Right lobe of liver (tissue), 6 donors: ENCODE results near the gene LANCL3. TPM values are rescaled to one million over a fixed set of nuclear protein-coding genes. Genes with fewer than 3 reads are reported as not detected.
A peak's percentile ranks its signal among the peaks of the same experiment; 100 is the strongest.

Source experiments
- ATAC-seq, 4 donors: fragments of 200-7000 bp; cut with Tn5 transposase; one replicate each; pipeline ENCODE4 v1.9.1; 2020; ENCODE audit warnings: mild to moderate bottlenecking in 4 of 4, moderate library complexity in 4 of 4
- DNase-seq, 3 donors: peaks; one replicate each; pipeline ENCODE4 v3.0.0-alpha.2; 2020
- H3K27ac ChIP-seq, 3 donors: fragments of 200-600 bp; one replicate each; pipeline ENCODE4 v1.8.0; 2022
- H3K27me3 ChIP-seq, 2 donors: fragments of 200-600 bp; one replicate each; pipeline ENCODE4 v1.8.0; 2022
- H3K36me3 ChIP-seq, 4 donors: fragments of 200-600 bp; sonication (generic) in 1 of 4; one replicate each; pipeline versions ENCODE4 v1.5.1 to v1.8.0; 2017 to 2022; ENCODE audit warnings: control low read depth in 1 of 4
- H3K4me1 ChIP-seq, 4 donors: fragments of 200-600 bp; sonication (generic) in 1 of 4; one replicate each; pipeline versions ENCODE4 v1.5.1 to v1.8.0; 2017 to 2022; ENCODE audit warnings: control low read depth in 1 of 4
- H3K4me3 ChIP-seq, 3 donors: fragments of 200-600 bp; one replicate each; pipeline ENCODE4 v1.8.0; 2022
- H3K9me3 ChIP-seq, 4 donors: fragments of 200-600 bp; sonication (generic) in 1 of 4; one replicate each; pipeline versions ENCODE4 v1.5.1 to v1.8.0; 2017 to 2022; ENCODE audit warnings: control low read depth in 1 of 4
- CTCF ChIP-seq, 4 donors: fragments of 200-600 bp in 3 of 4; fragments of 450-650 bp in 1 of 4; IDR thresholded peaks; one replicate each; pipeline versions ENCODE4 v1.5.1 to v1.8.0; 2016 to 2022; ENCODE audit warnings: antibody characterized with exemption in 4 of 4, mild to moderate bottlenecking in 2 of 4
- POLR2A ChIP-seq: fragments of 450-650 bp; IDR thresholded peaks from one replicate; pipeline ENCODE4 v1.6.1; 2017; ENCODE audit warnings: antibody characterized with exemption, mild to moderate bottlenecking
- WGBS: methylation state at CpG from one replicate; pipeline ENCODE4 v1.1.6; 2018; ENCODE audit warnings: low coverage, low lambda C conversion rate; ENCODE audit not compliant: insufficient coverage; ENCODE audit errors: missing lambda C conversion rate; 5-methylcytosine and 5-hydroxymethylcytosine counted together
- intact Hi-C, 2 donors: fragments of 100-400 bp; cut with DNase I; formaldehyde crosslinking; loops; one replicate each; pipeline versions ENCODE4 v1.11.2 to v1.14.1; 2022
- total RNA-seq, 6 experiments: library from RNA; depleted of rRNA in 2 of 6; stranded (reverse); fragments of >200 nt in 2 of 6; fragmentation: NEBNext Ultra II Directional in 3 of 6; extraction: Animal tissue kit (Norgen Biotek cat#: 25700) in 3 of 6; gene quantifications; one replicate each; pipeline versions ENCODE4 v1.1.0 to v1.2.4, GENCODE V29; 2016 to 2023
- donor health status: DM: no; HTN: yes; CAD: no.
- donor health status: DM: no; HTN: no; CAD: no.
- donor health status: DM: no; HTN: no; CAD: no.
- donor health status: DM: no; HTN: yes; CAD: no.
- donor health status: DM: no; HTN: yes; CAD: no.

The LANCL3 gene
- total RNA-seq, 6 experiments from 2014 or later, result 0.02 to 0.10 (median 0.07) TPM; not detected in 3

- no peak for TF ChIP-seq POLR2A
- no peak for TF ChIP-seq CTCF (IDR thresholded peaks at IDR 0.05)
- intact Hi-C loops, result no loop called here
- H3K27ac ChIP-seq, result no peak overlapping the region
- no peaks in the 10 kb centered on the region for H3K4me1 ChIP-seq
- 55% methylated on average over 1 of the region's 1 CpG for WGBS
- no peaks in the 10 kb centered on the region for H3K27me3 ChIP-seq
- ATAC-seq (no peak), DNase-seq (no peak)
- no peak overlapping the region for H3K4me3 ChIP-seq
- no peaks in the 10 kb centered on the region for H3K9me3 ChIP-seq
- no peaks in the 10 kb centered on the region for H3K36me3 ChIP-seq
These were observed 106.3 kb downstream of the LANCL3 start for GRCh38 chrX:37677765-37678164.

GRCh38 chrX:37678574-37678973 is 107.1 kb downstream of the LANCL3 start:
- no peak for TF ChIP-seq POLR2A
- no peak for TF ChIP-seq CTCF (IDR thresholded peaks at IDR 0.05)
- ATAC-seq, result no peak
- 82% methylated on average over 1 of the region's 1 CpG for WGBS
- no peak for DNase-seq
- H3K36me3 ChIP-seq, result no peaks in the 10 kb centered on the region
- H3K9me3 ChIP-seq, result no peaks in the 10 kb centered on the region
- no peak overlapping the region for H3K27ac ChIP-seq
- H3K4me3 ChIP-seq, result no peak overlapping the region
- H3K27me3 ChIP-seq, result no peaks in the 10 kb centered on the region
- intact Hi-C loops, result no loop called here
- no peaks in the 10 kb centered on the region for H3K4me1 ChIP-seq

- TF ChIP-seq CTCF (IDR thresholded peaks at IDR 0.05), result no peak
- TF ChIP-seq POLR2A, result no peak
- Histone ChIP-seq H3K27ac (no peak overlapping the region), H3K4me1 (no peaks in the 10 kb centered on the region), H3K9me3 (no peaks in the 10 kb centered on the region), H3K27me3 (no peaks in the 10 kb centered on the region), H3K4me3 (no peak overlapping the region), H3K36me3 (no peaks in the 10 kb centered on the region)
- intact Hi-C loops, result no loop called here
- ATAC-seq (no peak), DNase-seq (no peak)
- 100% methylated on average over 1 of the region's 1 CpG for WGBS
These were observed 107.8 kb downstream of the LANCL3 start for GRCh38 chrX:37679230-37679629.

- H3K9me3 ChIP-seq, result no peaks in the 10 kb centered on the region
- intact Hi-C loops, result no loop called here
- TF ChIP-seq POLR2A (no peak), CTCF (IDR thresholded peaks at IDR 0.05) (no peak)
- DNase-seq, result no peak
- H3K4me1 ChIP-seq, result no peaks in the 10 kb centered on the region
- 58% methylated on average over 1 of the region's 1 CpG for WGBS
- H3K36me3 ChIP-seq, result no peaks in the 10 kb centered on the region
- no peak overlapping the region for H3K4me3 ChIP-seq
- no peak overlapping the region for H3K27ac ChIP-seq
- no peaks in the 10 kb centered on the region for H3K27me3 ChIP-seq
- ATAC-seq, result no peak
These were observed 108.4 kb downstream of the LANCL3 start for GRCh38 chrX:37679888-37680287.

GRCh38 chrX:37684426-37684825 is 113.0 kb downstream of the LANCL3 start:
- H3K4me1 ChIP-seq, result no peaks in the 10 kb centered on the region
- no peak overlapping the region for H3K4me3 ChIP-seq
- no peaks in the 10 kb centered on the region for H3K27me3 ChIP-seq
- no peaks in the 10 kb centered on the region for H3K9me3 ChIP-seq
- H3K27ac ChIP-seq, result no peak overlapping the region
- ATAC-seq, result peak in 1 of 4 donors; percentile 60
- no peaks in the 10 kb centered on the region for H3K36me3 ChIP-seq
- intact Hi-C loops, result no loop called here
- TF ChIP-seq POLR2A (no peak), CTCF (IDR thresholded peaks at IDR 0.05) (no peak)
- no peak for DNase-seq
